Ovary (tissue), 9 donors: ENCODE measurements around the gene COX18. TPM values are rescaled to one million over a fixed set of nuclear protein-coding genes. Genes with fewer than 3 reads are reported as not detected.

Source experiments
- DNase-seq, 5 donors: peaks; one replicate each; pipeline ENCODE4 v3.0.0-alpha.2; 2019 to 2020
- H3K27ac ChIP-seq, 2 donors: fragments of 200-600 bp; one replicate each; pipeline versions ENCODE4 v1.5.1 to v1.8.0; 2019 to 2022
- H3K27me3 ChIP-seq: fragments of 200-600 bp; one replicate; pipeline ENCODE4 v1.8.0; 2022
- H3K36me3 ChIP-seq: fragments of 200-600 bp; sonication (generic); one replicate; pipeline ENCODE4 v1.5.1; 2019
- H3K4me1 ChIP-seq: one replicate; pipeline ENCODE4 v1.8.1; 2013; ENCODE audit warnings: mild to moderate bottlenecking, moderate library complexity; ENCODE audit not compliant: insufficient read depth
- H3K4me3 ChIP-seq: fragments of 200-600 bp; sonication (generic); one replicate; pipeline ENCODE4 v1.5.1; 2017
- H3K9me3 ChIP-seq, 2 donors: fragments of 200-600 bp in 1 of 2; sonication (generic) in 1 of 2; one replicate each; pipeline versions ENCODE4 v1.5.1 to v1.8.1; 2013 to 2019; ENCODE audit warnings: mild to moderate bottlenecking in 1 of 2, moderate library complexity in 1 of 2
- CTCF ChIP-seq, 3 donors: fragments of 450-650 bp in 2 of 3; fragments of 200-600 bp in 1 of 3; IDR thresholded peaks; one replicate each; pipeline versions ENCODE4 v1.5.1 to v1.8.0; 2016 to 2022; ENCODE audit warnings: antibody characterized with exemption in 3 of 3, mild to moderate bottlenecking in 1 of 3
- EP300 ChIP-seq: sonication (generic); formaldehyde crosslinking; IDR thresholded peaks from one replicate; pipeline ENCODE4 v1.6.1; 2017; ENCODE audit warnings: antibody characterized with exemption
- POLR2A ChIP-seq: fragments of 450-650 bp; IDR thresholded peaks from one replicate; pipeline ENCODE4 v1.6.1; 2017; ENCODE audit warnings: antibody characterized with exemption, mild to moderate bottlenecking, moderate library complexity
- WGBS, 3 donors: extraction: QIAGEN DNeasy Blood & Tissue Kit in 1 of 3; methylation state at CpG; one replicate each; pipeline versions ENCODE4 v1.1.5 to v1.1.7; 2013 to 2017; 5-methylcytosine and 5-hydroxymethylcytosine counted together
- intact Hi-C, 4 donors: fragments of 100-400 bp; cut with DNase I; formaldehyde crosslinking; loops; one replicate each; pipeline versions ENCODE4 v1.11.0 to v1.15.1; 2022 to 2023
- polyA plus RNA-seq, 2 donors: library from polyadenylated mRNA; stranded (reverse); fragments of 200-250 nt in 1 of 2; fragments of 350-450 nt in 1 of 2; fragmentation: Illumina TruSeq in 1 of 2; extraction: RNeasy Lipid Tissue Mini Kit (QIAGEN cat#74804) in 1 of 2; gene quantifications; one replicate each; pipeline ENCODE4 v1.2.3, GENCODE V29; 2013 to 2014
- total RNA-seq, 7 donors: library from RNA; depleted of rRNA in 2 of 7; stranded (reverse); fragments of >200 nt in 2 of 7; fragmentation: NEBNext Ultra II Directional in 3 of 7; extraction: Animal tissue kit (Norgen Biotek cat#: 25700) in 3 of 7; gene quantifications; one replicate each; pipeline versions ENCODE4 v1.1.0 to v1.2.4, GENCODE V29; 2016 to 2023
- donor health status: DM: no; HTN: no; CAD: no; lungs with moderate emphysema.
- donor health status: DM: no; HTN: no; CAD: no.
- donor health status: Bipolar disorder and iron deficiency.
- donor health status: DM: yes; HTN: yes; CAD: no.
- donor health status: DM: no; HTN: no; CAD: no.
- donor health status: DM: yes; HTN: yes; CAD: no.

The COX18 gene
- total and polyA plus RNA-seq, 9 donors: 9.9 to 18.2 (median 12.3) TPM

GRCh38 chr4:73010789-73011628 is 58.5 kb downstream of the COX18 start:
- Histone ChIP-seq H3K4me1 (no peaks in the 10 kb centered on the region), H3K27ac (no peak overlapping the region), H3K27me3 (peaks cover 3% of the 10 kb centered on the region), H3K9me3 (no peaks in the 10 kb centered on the region), H3K4me3 (no peak overlapping the region), H3K36me3 (no peaks in the 10 kb centered on the region)
- intact Hi-C loops: loop anchor here in 2 of 4 donors (10.0 kb wide), 2 partner anchors 296 to 716 kb away; no protein-coding TSS in a partner anchor
- DNase-seq: no peak
- WGBS, 3 donors: 88 to 98% (median 88%) methylated on average over 4 of the region's 4 CpGs
- TF ChIP-seq EP300 (no peak), CTCF (IDR thresholded peaks at IDR 0.05) (no peak), POLR2A (no peak)

GRCh38 chr4:73007526-73008100 is 61.9 kb downstream of the COX18 start:
- WGBS, 3 donors: 88 to 97% (median 96%) methylated on average over 1 of the region's 1 CpG
- H3K9me3 ChIP-seq: no peaks in the 10 kb centered on the region
- H3K4me1 ChIP-seq: no peaks in the 10 kb centered on the region
- no peaks in the 10 kb centered on the region for H3K27me3 ChIP-seq
- H3K4me3 ChIP-seq: no peak overlapping the region
- H3K27ac ChIP-seq: no peak overlapping the region
- intact Hi-C loops: no loop called here
- DNase-seq: no peak
- TF ChIP-seq EP300 (no peak), POLR2A (no peak), CTCF (IDR thresholded peaks at IDR 0.05) (no peak)
- no peaks in the 10 kb centered on the region for H3K36me3 ChIP-seq

GRCh38 chr4:73006286-73006990 is 63.1 kb downstream of the COX18 start:
- Histone ChIP-seq H3K9me3 (no peaks in the 10 kb centered on the region), H3K4me3 (no peak overlapping the region), H3K4me1 (no peaks in the 10 kb centered on the region), H3K27ac (no peak overlapping the region), H3K27me3 (no peaks in the 10 kb centered on the region), H3K36me3 (no peaks in the 10 kb centered on the region)
- WGBS, 3 donors: 91 to 93% (median 91%) methylated on average over 6 of the region's 6 CpGs
- TF ChIP-seq CTCF (IDR thresholded peaks at IDR 0.05) (no peak), EP300 (no peak), POLR2A (no peak)
- DNase-seq: no peak
- intact Hi-C loops: no loop called here

- intact Hi-C loops: no loop called here
Observed at GRCh38 chr4:73005514-73005913, 64.0 kb downstream of the COX18 start.

More at GRCh38 chr4:73005514-73005913, 64.0 kb downstream of the COX18 start:
- no peak for TF ChIP-seq EP300
- no peak for TF ChIP-seq POLR2A
- TF ChIP-seq CTCF (IDR thresholded peaks at IDR 0.05): no peak
- Histone ChIP-seq H3K4me3 (no peak overlapping the region), H3K4me1 (no peaks in the 10 kb centered on the region), H3K36me3 (no peaks in the 10 kb centered on the region), H3K9me3 (no peaks in the 10 kb centered on the region), H3K27me3 (no peaks in the 10 kb centered on the region), H3K27ac (no peak overlapping the region)
- DNase-seq: no peak
- WGBS, 3 donors: 64 to 91% (median 74%) methylated on average over 1 of the region's 1 CpG
